Uterus (tissue), 2 donors: ENCODE results near the gene ALG2.

Experiments used
- CTCF ChIP-seq, 4 experiments: fragments of 200-600 bp in 2 of 4; fragments of 450-650 bp in 2 of 4; sonication (generic) in 2 of 4; IDR thresholded peaks; one replicate each; pipeline ENCODE4 v1.5.1; 2016 to 2019; ENCODE audit warnings: antibody characterized with exemption in 4 of 4, mild to moderate bottlenecking in 2 of 4, moderate library complexity in 1 of 4
- POLR2A ChIP-seq, 2 donors: fragments of 450-650 bp; IDR thresholded peaks; one replicate each; pipeline ENCODE4 v1.6.1; 2016; ENCODE audit warnings: antibody characterized with exemption in 2 of 2, mild to moderate bottlenecking in 1 of 2, moderate library complexity in 1 of 2

GRCh38 chr9:99230206-99230605 is 8.5 kb upstream of the ALG2 start:
- TF ChIP-seq POLR2A (IDR thresholded peaks at IDR 0.05) = no peak
- TF ChIP-seq CTCF (IDR thresholded peaks at IDR 0.05) = no peak
